OCI-LY7 (cell line): ENCODE results near the gene PDLIM1. TPM values are rescaled to one million over a fixed set of nuclear protein-coding genes. Genes with fewer than 3 reads are reported as not detected.

ENCODE experiments used
- BruUV-seq: library from RNA; stranded (reverse); fragments of 400-500 nt; replicated peaks from 2 replicates; lab custom pipeline; 2021; lab: Mats Ljungman, UMichigan
- CTCF ChIA-PET: fragments of 300-600 bp; sonication (Branson Sonifier 250); formaldehyde crosslinking; loops from one replicate; lab custom pipeline; 2022; ENCODE audit warnings: antibody characterized with exemption; ENCODE audit not compliant: unreplicated experiment; lab: Charles Lee
- POLR2A ChIA-PET: fragments of 300-600 bp; sonication (Branson Sonifier 250); formaldehyde crosslinking; loops from one replicate; lab custom pipeline; 2022; ENCODE audit warnings: antibody characterized with exemption; lab: Charles Lee
- DNase-seq: peaks from one replicate; pipeline ENCODE4 v3.0.0-alpha.2; 2015; ENCODE audit warnings: low spot score
- H2AFZ ChIP-seq: fragments of 200-600 bp; sonication (generic), shearing (Covaris generic); 2 replicates; pipeline ENCODE4 v1.6.1; 2014; ENCODE audit warnings: mild to moderate bottlenecking, antibody characterized with exemption, low read length, moderate library complexity
- H3K27ac ChIP-seq: fragments of 200-600 bp; sonication (generic); 2 replicates; pipeline ENCODE4 v1.5.1; 2014; ENCODE audit warnings: mixed run types, low read depth, mild to moderate bottlenecking, moderate library complexity, low read length, inconsistent platforms; ENCODE audit not compliant: poor library complexity, severe bottlenecking
- H3K36me3 ChIP-seq: fragments of 200-600 bp; sonication (generic); 2 replicates; pipeline ENCODE4 v1.6.1; 2014; ENCODE audit warnings: mild to moderate bottlenecking, antibody characterized with exemption, low read length, moderate library complexity, mixed read lengths; ENCODE audit not compliant: insufficient read depth
- H3K4me1 ChIP-seq: fragments of 200-600 bp; sonication (generic); 2 replicates; pipeline ENCODE4 v1.5.1; 2014; ENCODE audit warnings: mild to moderate bottlenecking, low read length; ENCODE audit not compliant: insufficient read depth, poor library complexity, severe bottlenecking
- H3K4me2 ChIP-seq: fragments of 200-600 bp; sonication (generic); 2 replicates; pipeline ENCODE4 v1.6.1; 2014; ENCODE audit warnings: mild to moderate bottlenecking, low read length
- H3K4me3 ChIP-seq: fragments of 200-600 bp; sonication (generic); 2 replicates; pipeline ENCODE4 v1.5.1; 2014; ENCODE audit warnings: mild to moderate bottlenecking, low read depth, low read length; ENCODE audit not compliant: poor library complexity, severe bottlenecking
- H3K79me2 ChIP-seq: fragments of 200-600 bp; sonication (generic); 2 replicates; pipeline ENCODE4 v1.6.1; 2016; ENCODE audit warnings: low read depth, mild to moderate bottlenecking, low read length, moderate library complexity, mixed read lengths; ENCODE audit not compliant: insufficient read depth
- H3K9me2 ChIP-seq: fragments of 200-600 bp; sonication (generic); 2 replicates; pipeline ENCODE4 v1.6.1; 2016; ENCODE audit warnings: mild to moderate bottlenecking, low read length, mixed read lengths; ENCODE audit not compliant: insufficient read depth
- H3K9me3 ChIP-seq: fragments of 200-600 bp; sonication (generic); 2 replicates; pipeline ENCODE4 v1.6.1; 2014; ENCODE audit warnings: mild to moderate bottlenecking, mixed run types, low read length, mixed read lengths
- H4K20me1 ChIP-seq: fragments of 200-600 bp; sonication (generic); 2 replicates; pipeline ENCODE4 v1.6.1; 2014; ENCODE audit warnings: mild to moderate bottlenecking, antibody characterized with exemption, low read length, moderate library complexity, mixed read lengths; ENCODE audit not compliant: insufficient read depth
- EZH2phosphoT487 ChIP-seq: fragments of 200-600 bp; sonication (generic); IDR thresholded peaks from 2 replicates; pipeline ENCODE4 v1.6.1; 2018; ENCODE audit warnings: low read depth, borderline replicate concordance, mild to moderate bottlenecking, mixed run types, antibody characterized with exemption, low read length, moderate library complexity, mixed read lengths
- intact Hi-C: fragments of 100-400 bp; cut with micrococcal nuclease; formaldehyde crosslinking; loops from one replicate; pipeline ENCODE4 v1.10.0; 2022; ENCODE audit not compliant: unreplicated experiment
- total RNA-seq, 2 experiments: library from RNA; depleted of rRNA in 1 of 2; stranded (reverse); fragments of >200 nt in 1 of 2; shearing (Covaris generic) in 1 of 2; gene quantifications; 2 replicates each; pipeline ENCODE4 v1.2.3, GENCODE V29; 2014 to 2022
- TF ChIP-seq, protein P1 (sequence below): fragments of 200-600 bp; sonication (generic); conservative IDR thresholded peaks from 2 replicates; pipeline ENCODE4 v1.5.1; 2014; ENCODE audit warnings: mild to moderate bottlenecking, antibody characterized with exemption, low read length, moderate library complexity, mixed read lengths

Gene PDLIM1
- total RNA-seq, 2 experiments from 2014 or later = 22.3 to 105 TPM

DNA sequence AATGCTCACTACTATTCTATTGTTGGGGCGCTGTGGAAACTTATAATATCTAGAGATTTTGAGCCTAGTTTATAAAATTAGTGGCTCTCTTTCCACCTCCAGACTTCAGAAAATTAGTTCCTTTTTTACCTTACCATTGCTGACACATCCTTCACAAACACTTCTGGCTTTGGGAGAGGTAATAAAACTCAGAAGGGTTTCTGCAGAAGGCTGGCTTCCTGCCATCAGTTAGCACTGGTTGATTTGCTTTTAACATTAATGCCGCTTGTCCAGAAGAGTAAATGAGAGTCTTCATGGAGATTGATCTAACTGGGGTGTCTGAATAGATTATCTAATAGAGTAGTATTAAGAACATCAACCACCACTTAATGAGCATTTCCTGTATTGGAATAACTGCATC is 76.4 kb downstream of the PDLIM1 start:
- no peak overlapping the region for H3K4me3 ChIP-seq
- BruUV-seq = no TSS peak
- ChIA-PET POLR2A (no interaction called here), CTCF (no interaction called here)
- H3K9me2 ChIP-seq = no peaks in the 10 kb centered on the region
- H3K27ac ChIP-seq = no peak overlapping the region
- no peaks in the 10 kb centered on the region for H4K20me1 ChIP-seq
- TF ChIP-seq, protein P1, sequence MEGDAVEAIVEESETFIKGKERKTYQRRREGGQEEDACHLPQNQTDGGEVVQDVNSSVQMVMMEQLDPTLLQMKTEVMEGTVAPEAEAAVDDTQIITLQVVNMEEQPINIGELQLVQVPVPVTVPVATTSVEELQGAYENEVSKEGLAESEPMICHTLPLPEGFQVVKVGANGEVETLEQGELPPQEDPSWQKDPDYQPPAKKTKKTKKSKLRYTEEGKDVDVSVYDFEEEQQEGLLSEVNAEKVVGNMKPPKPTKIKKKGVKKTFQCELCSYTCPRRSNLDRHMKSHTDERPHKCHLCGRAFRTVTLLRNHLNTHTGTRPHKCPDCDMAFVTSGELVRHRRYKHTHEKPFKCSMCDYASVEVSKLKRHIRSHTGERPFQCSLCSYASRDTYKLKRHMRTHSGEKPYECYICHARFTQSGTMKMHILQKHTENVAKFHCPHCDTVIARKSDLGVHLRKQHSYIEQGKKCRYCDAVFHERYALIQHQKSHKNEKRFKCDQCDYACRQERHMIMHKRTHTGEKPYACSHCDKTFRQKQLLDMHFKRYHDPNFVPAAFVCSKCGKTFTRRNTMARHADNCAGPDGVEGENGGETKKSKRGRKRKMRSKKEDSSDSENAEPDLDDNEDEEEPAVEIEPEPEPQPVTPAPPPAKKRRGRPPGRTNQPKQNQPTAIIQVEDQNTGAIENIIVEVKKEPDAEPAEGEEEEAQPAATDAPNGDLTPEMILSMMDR = no peak
- TF ChIP-seq EZH2phosphoT487 = no peak
- no peaks in the 10 kb centered on the region for H3K9me3 ChIP-seq
- no peaks in the 10 kb centered on the region for H3K79me2 ChIP-seq
- no peak overlapping the region for H2AFZ ChIP-seq
- no peaks in the 10 kb centered on the region for H3K4me1 ChIP-seq
- H3K36me3 ChIP-seq = no peaks in the 10 kb centered on the region
- intact Hi-C loops = no loop called here
- DNase-seq = no peak
- H3K4me2 ChIP-seq = no peak overlapping the region

GRCh38 chr10:95211606-95212279 is 79.1 kb downstream of the PDLIM1 start:
- Histone ChIP-seq H3K9me2 (no peaks in the 10 kb centered on the region), H3K4me2 (no peak overlapping the region), H3K4me3 (no peak overlapping the region), H2AFZ (no peak overlapping the region), H4K20me1 (no peaks in the 10 kb centered on the region), H3K27ac (no peak overlapping the region), H3K4me1 (no peaks in the 10 kb centered on the region), H3K79me2 (no peaks in the 10 kb centered on the region), H3K36me3 (no peaks in the 10 kb centered on the region), H3K9me3 (no peaks in the 10 kb centered on the region)
- TF ChIP-seq EZH2phosphoT487 = no peak
- TF ChIP-seq, protein P1 = no peak
- intact Hi-C loops = no loop called here
- BruUV-seq = no TSS peak
- DNase-seq = no peak
- ChIA-PET POLR2A (no interaction called here), CTCF (no interaction called here)

DNA sequence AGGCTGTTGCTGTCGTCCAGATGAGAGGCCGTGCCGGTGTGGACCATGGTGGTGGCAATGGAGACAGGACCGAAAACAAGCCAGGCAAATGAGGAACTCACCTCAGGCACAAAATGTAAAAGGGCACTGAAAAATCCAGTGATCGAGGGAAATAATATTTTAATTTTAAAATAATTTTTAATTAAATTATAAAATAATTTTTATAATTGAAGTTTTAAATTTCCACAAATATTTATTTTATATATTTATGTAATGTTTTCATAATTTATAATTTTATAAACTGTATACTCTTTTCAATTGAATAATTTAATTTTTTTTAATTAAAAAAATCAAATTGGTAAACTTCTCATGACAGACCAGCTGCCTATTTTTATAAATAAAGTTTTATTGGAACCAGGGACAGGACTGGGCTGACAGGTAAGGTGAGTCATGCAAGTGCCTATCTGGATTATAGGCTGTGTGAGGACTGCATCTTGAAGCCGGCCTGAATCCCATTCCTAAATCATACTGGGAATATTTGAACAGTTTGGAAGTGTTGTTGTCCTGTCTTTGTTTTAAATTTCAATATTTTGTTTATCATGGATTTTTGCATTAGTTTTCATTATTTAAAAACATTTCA is 81.2 kb downstream of the PDLIM1 start:
- H3K36me3 ChIP-seq = no peaks in the 10 kb centered on the region
- ChIA-PET POLR2A (interaction anchor here (0.6 to 1.3 kb wide), 5 partner anchors 34 to 151 kb away, joined by 3 to 6 read pairs (median 3); no protein-coding TSS in a partner anchor), CTCF (interaction anchor here (1.0 kb wide), 1 partner anchor 33 kb away, joined by 5 read pairs; no protein-coding TSS in a partner anchor)
- no TSS peak for BruUV-seq
- no peak overlapping the region for H3K4me2 ChIP-seq
- H3K4me1 ChIP-seq = no peaks in the 10 kb centered on the region
- H3K27ac ChIP-seq = no peak overlapping the region
- H4K20me1 ChIP-seq = no peaks in the 10 kb centered on the region
- H3K9me2 ChIP-seq = no peaks in the 10 kb centered on the region
- H3K4me3 ChIP-seq = no peak overlapping the region
- TF ChIP-seq, protein P1 = no peak
- no peak for TF ChIP-seq EZH2phosphoT487
- no peaks in the 10 kb centered on the region for H3K9me3 ChIP-seq
- H2AFZ ChIP-seq = no peak overlapping the region
- no peak for DNase-seq
- intact Hi-C loops = loop anchor here (2.0 kb wide), 1 partner anchor 153 kb away; no protein-coding TSS in a partner anchor
- no peaks in the 10 kb centered on the region for H3K79me2 ChIP-seq
